Calu3 (cell line): ENCODE data around the gene SIDT2. TPM values are rescaled to one million over a fixed set of nuclear protein-coding genes. Genes with fewer than 3 reads are reported as not detected.

Experiments
- BruUV-seq: library from RNA; stranded (reverse); fragments of 400-500 nt; replicated peaks from 2 replicates; lab custom pipeline; 2021; lab: Mats Ljungman, UMichigan
- CTCF ChIA-PET: fragments of 300-600 bp; sonication (Branson Sonifier 250); formaldehyde crosslinking; loops from one replicate; lab custom pipeline; 2022; ENCODE audit warnings: antibody characterized with exemption; lab: Charles Lee
- DNase-seq: peaks from one replicate; pipeline ENCODE4 v3.0.0; 2022
- H3K27ac Mint-ChIP-seq: one replicate; pipeline ENCODE4 v1.8.0; 2022; ENCODE audit warnings: mixed read lengths; ENCODE audit not compliant: unreplicated experiment
- H3K27me3 Mint-ChIP-seq: one replicate; pipeline ENCODE4 v1.8.0; 2022; ENCODE audit warnings: mixed read lengths; ENCODE audit not compliant: unreplicated experiment
- H3K36me3 Mint-ChIP-seq: one replicate; pipeline ENCODE4 v1.8.0; 2022; ENCODE audit warnings: mild to moderate bottlenecking, moderate library complexity, mixed read lengths; ENCODE audit not compliant: insufficient read depth, unreplicated experiment
- H3K4me1 Mint-ChIP-seq: one replicate; pipeline ENCODE4 v1.8.0; 2022; ENCODE audit warnings: mild to moderate bottlenecking, low read depth, mixed read lengths; ENCODE audit not compliant: unreplicated experiment
- H3K4me3 Mint-ChIP-seq: one replicate; pipeline ENCODE4 v1.8.0; 2022; ENCODE audit warnings: mild to moderate bottlenecking, low read depth, moderate library complexity, mixed read lengths; ENCODE audit not compliant: unreplicated experiment
- H3K9me3 Mint-ChIP-seq: one replicate; pipeline ENCODE4 v1.8.0; 2022; ENCODE audit warnings: low read depth, mixed read lengths; ENCODE audit not compliant: unreplicated experiment
- intact Hi-C: fragments of 100-400 bp; cut with micrococcal nuclease; formaldehyde crosslinking; loops from one replicate; pipeline ENCODE4 v1.10.0; 2022; ENCODE audit not compliant: unreplicated experiment
- total RNA-seq: library from RNA; stranded (reverse); gene quantifications from 2 replicates; pipeline ENCODE4 v1.2.3, GENCODE V29; 2022
- TF ChIP-seq, protein P1 (sequence below): fragments of 200-600 bp; IDR thresholded peaks from one replicate; pipeline ENCODE4 v1.8.0; 2022; ENCODE audit warnings: antibody characterized with exemption; ENCODE audit not compliant: unreplicated experiment

Gene SIDT2
- total RNA-seq, 1 experiment from 2014 or later = 15.4 TPM

DNA sequence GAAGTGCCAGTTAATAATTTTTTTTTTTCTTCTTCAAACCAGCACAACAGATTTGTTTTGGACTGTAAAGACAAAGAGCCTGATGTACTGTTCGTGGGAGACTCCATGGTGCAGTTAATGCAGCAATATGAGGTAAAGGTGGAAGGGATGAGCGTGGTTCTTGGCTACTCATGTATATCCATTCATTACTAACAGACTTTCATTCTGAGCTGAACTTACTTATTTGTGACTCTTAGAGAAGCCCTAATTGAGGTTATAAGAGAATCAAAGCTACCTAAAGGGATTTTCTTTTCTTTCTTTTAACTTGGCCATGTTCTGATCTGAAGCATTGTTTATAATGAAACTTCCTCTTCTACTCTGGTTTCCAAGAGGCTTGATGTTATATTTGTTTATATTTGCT is 18.7 kb upstream of the SIDT2 start:
- H3K4me1 Mint-ChIP-seq = no peaks in the 10 kb centered on the region
- BruUV-seq = no TSS peak
- no peak overlapping the region for H3K4me3 Mint-ChIP-seq
- CTCF ChIA-PET = no interaction called here
- TF ChIP-seq, protein P1, sequence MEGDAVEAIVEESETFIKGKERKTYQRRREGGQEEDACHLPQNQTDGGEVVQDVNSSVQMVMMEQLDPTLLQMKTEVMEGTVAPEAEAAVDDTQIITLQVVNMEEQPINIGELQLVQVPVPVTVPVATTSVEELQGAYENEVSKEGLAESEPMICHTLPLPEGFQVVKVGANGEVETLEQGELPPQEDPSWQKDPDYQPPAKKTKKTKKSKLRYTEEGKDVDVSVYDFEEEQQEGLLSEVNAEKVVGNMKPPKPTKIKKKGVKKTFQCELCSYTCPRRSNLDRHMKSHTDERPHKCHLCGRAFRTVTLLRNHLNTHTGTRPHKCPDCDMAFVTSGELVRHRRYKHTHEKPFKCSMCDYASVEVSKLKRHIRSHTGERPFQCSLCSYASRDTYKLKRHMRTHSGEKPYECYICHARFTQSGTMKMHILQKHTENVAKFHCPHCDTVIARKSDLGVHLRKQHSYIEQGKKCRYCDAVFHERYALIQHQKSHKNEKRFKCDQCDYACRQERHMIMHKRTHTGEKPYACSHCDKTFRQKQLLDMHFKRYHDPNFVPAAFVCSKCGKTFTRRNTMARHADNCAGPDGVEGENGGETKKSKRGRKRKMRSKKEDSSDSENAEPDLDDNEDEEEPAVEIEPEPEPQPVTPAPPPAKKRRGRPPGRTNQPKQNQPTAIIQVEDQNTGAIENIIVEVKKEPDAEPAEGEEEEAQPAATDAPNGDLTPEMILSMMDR = no peak
- peaks cover 23% of the 10 kb centered on the region for H3K36me3 Mint-ChIP-seq
- intact Hi-C loops = no loop called here
- no peak for DNase-seq
- H3K27me3 Mint-ChIP-seq = no peaks in the 10 kb centered on the region
- H3K27ac Mint-ChIP-seq = no peak overlapping the region
- no peaks in the 10 kb centered on the region for H3K9me3 Mint-ChIP-seq

DNA sequence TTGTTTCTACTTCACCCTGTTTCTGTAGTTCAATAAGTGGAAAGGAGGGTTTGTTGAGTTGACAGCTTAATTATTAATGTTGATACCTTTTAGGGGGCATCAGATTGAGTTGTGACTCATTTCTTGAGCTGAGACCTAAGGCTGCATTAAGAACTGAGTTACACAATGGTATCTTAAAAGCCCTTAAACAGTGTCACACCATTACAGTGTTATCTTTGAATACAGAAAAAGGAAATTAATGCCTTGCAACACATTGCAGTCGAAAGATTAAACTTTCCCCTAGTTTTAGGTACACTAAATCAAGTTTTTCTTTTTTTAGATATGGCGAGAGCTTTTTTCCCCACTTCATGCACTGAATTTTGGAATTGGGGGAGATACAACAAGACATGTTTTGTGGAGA is 17.7 kb upstream of the SIDT2 start:
- H3K9me3 Mint-ChIP-seq = no peaks in the 10 kb centered on the region
- TF ChIP-seq, protein P1 = no peak
- H3K27me3 Mint-ChIP-seq = no peaks in the 10 kb centered on the region
- no TSS peak for BruUV-seq
- H3K36me3 Mint-ChIP-seq = peaks cover 29% of the 10 kb centered on the region
- intact Hi-C loops = no loop called here
- no peak overlapping the region for H3K27ac Mint-ChIP-seq
- DNase-seq = no peak
- CTCF ChIA-PET = interaction anchor here (0.5 to 0.7 kb wide), 3 partner anchors 9 to 1984 kb away, joined by 3 to 4 read pairs (median 3); no protein-coding TSS in a partner anchor
- H3K4me3 Mint-ChIP-seq = no peak overlapping the region
- H3K4me1 Mint-ChIP-seq = peaks cover 7% of the 10 kb centered on the region

DNA sequence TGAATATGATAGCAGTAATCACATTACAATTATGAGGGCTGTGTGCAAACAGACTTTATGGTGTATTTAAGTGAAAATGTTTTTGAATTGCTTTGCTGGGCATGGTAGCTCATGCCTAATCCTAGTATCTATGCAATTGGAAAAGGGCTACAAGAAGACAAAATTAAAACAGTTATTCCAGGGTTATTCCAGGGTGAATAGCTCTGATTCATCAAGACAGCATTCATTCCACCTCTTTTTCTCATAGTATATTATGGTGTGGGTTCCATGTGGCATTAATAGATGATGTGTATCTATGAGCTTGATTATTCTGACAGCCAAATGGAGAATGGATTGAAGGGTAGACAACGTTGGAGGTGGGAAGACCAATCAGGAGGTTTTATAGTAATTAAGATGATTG is 12.1 kb upstream of the SIDT2 start:
- Mint-ChIP-seq H3K4me3 (no peak overlapping the region), H3K4me1 (peaks cover 8% of the 10 kb centered on the region), H3K36me3 (peaks cover 35% of the 10 kb centered on the region), H3K27me3 (no peaks in the 10 kb centered on the region), H3K9me3 (no peaks in the 10 kb centered on the region), H3K27ac (no peak overlapping the region)
- intact Hi-C loops = no loop called here
- TF ChIP-seq, protein P1 = no peak
- DNase-seq = no peak
- CTCF ChIA-PET = interaction anchor here (1.0 kb wide), 1 partner anchor 22 kb away, joined by 3 read pairs; the partner anchor contains the start of gene PAFAH1B2
- BruUV-seq = no TSS peak

DNA sequence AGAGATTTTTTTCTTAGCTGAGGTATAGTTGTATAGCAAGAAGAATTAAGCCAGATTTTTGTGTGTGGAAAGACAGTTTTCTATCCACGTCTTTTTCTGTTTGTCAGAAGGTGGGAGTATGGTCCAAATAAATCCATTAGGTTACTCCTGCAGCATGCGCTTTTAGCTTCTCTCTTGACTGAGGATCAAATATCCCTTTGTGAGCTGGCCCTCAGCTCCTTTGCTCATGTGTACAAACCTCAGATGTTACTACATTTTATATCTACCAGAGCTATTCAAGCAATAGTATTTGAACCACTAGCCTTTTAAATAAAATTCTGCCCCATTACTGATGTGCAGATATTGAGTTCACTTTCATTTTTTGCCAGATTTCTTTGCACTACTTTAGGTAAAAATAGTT is 8.8 kb upstream of the SIDT2 start:
- CTCF ChIA-PET = interaction anchor here (0.5 to 0.6 kb wide), 2 partner anchors 21 to 527 kb away, joined by 3 to 4 read pairs; no protein-coding TSS in a partner anchor
- Mint-ChIP-seq H3K4me1 (peaks cover 8% of the 10 kb centered on the region), H3K27me3 (no peaks in the 10 kb centered on the region), H3K4me3 (no peak overlapping the region), H3K27ac (no peak overlapping the region), H3K36me3 (peaks cover 35% of the 10 kb centered on the region), H3K9me3 (no peaks in the 10 kb centered on the region)
- BruUV-seq = no TSS peak
- DNase-seq = no peak
- intact Hi-C loops = no loop called here
- TF ChIP-seq, protein P1 = no peak
